Common myeloid progenitor, CD34-positive (primary cell): ENCODE results near the gene COX6B2.

Source experiments
- CTCF ChIA-PET: fragments of 350-600 bp; sonication (Branson Sonifier 250); formaldehyde crosslinking; loops from one replicate; lab custom pipeline; 2021; ENCODE audit warnings: antibody characterized with exemption; lab: Charles Lee
- POLR2A ChIA-PET: fragments of 350-600 bp; sonication (Branson Sonifier 250); formaldehyde crosslinking; loops from one replicate; lab custom pipeline; 2021; ENCODE audit warnings: antibody characterized with exemption; lab: Charles Lee
- DNase-seq, 3 donors: peaks; one replicate each; pipeline versions ENCODE4 v3.0.0 to v3.0.0-alpha.2; 2013
- H3K27ac ChIP-seq, 2 experiments: 1 replicate in 1 of 2; 2 replicates in 1 of 2; pipeline ENCODE4 v1.7.0; 2013; ENCODE audit warnings: inconsistent platforms in 2 of 2, low read length in 2 of 2, mild to moderate bottlenecking in 2 of 2, low read depth in 1 of 2, moderate library complexity in 1 of 2; ENCODE audit not compliant: severe bottlenecking in 2 of 2, insufficient read depth in 1 of 2, poor library complexity in 1 of 2
- H3K27me3 ChIP-seq, 5 experiments: replicated peaks in 2 of 5; 1 replicate in 3 of 5; 2 replicates in 2 of 5; pipeline versions ENCODE4 v1.6.1 to v1.7.0; 2013; ENCODE audit warnings: low read length in 4 of 5, mild to moderate bottlenecking in 2 of 5, moderate library complexity in 2 of 5, inconsistent platforms in 1 of 5; ENCODE audit not compliant: insufficient read depth in 5 of 5, control insufficient read depth in 4 of 5
- H3K36me3 ChIP-seq, 4 experiments: 1 replicate in 2 of 4; 2 replicates in 2 of 4; pipeline versions ENCODE4 v1.6.1 to v1.7.0; 2013; ENCODE audit warnings: low read length in 3 of 4, control low read depth in 1 of 4, mild to moderate bottlenecking in 1 of 4; ENCODE audit not compliant: control insufficient read depth in 4 of 4, insufficient read depth in 4 of 4
- H3K4me1 ChIP-seq, 4 experiments: 1 replicate in 3 of 4; 2 replicates in 1 of 4; pipeline versions ENCODE4 v1.6.1 to v1.7.1; 2013; ENCODE audit warnings: low read length in 3 of 4, mild to moderate bottlenecking in 3 of 4, control low read depth in 1 of 4, inconsistent platforms in 1 of 4, moderate library complexity in 1 of 4; ENCODE audit not compliant: control insufficient read depth in 4 of 4, insufficient read depth in 4 of 4; ENCODE audit errors: control extremely low read depth in 1 of 4
- H3K4me3 ChIP-seq, 7 experiments: 1 replicate in 4 of 7; 2 replicates in 3 of 7; pipeline versions ENCODE4 v1.5.1 to v1.7.0; 2013; ENCODE audit warnings: mild to moderate bottlenecking in 7 of 7, low read length in 6 of 7, moderate library complexity in 6 of 7, inconsistent platforms in 2 of 7, low read depth in 2 of 7, control low read depth in 1 of 7; ENCODE audit not compliant: insufficient read depth in 4 of 7, control insufficient read depth in 1 of 7; ENCODE audit errors: extremely low read depth in 1 of 7
- H3K9me3 ChIP-seq, 5 experiments: 1 replicate in 4 of 5; 2 replicates in 1 of 5; pipeline versions ENCODE4 v1.6.1 to v1.7.1; 2013; ENCODE audit warnings: low read length in 4 of 5, mild to moderate bottlenecking in 2 of 5, inconsistent platforms in 1 of 5, low read depth in 1 of 5, moderate library complexity in 1 of 5; ENCODE audit not compliant: control insufficient read depth in 4 of 5, insufficient read depth in 2 of 5; ENCODE audit errors: control extremely low read depth in 1 of 5
- WGBS: methylation state at CpG from one replicate; pipeline ENCODE4 v1.1.5; 2013; ENCODE audit not compliant: insufficient coverage; 5-methylcytosine and 5-hydroxymethylcytosine counted together

Gene COX6B2

DNA sequence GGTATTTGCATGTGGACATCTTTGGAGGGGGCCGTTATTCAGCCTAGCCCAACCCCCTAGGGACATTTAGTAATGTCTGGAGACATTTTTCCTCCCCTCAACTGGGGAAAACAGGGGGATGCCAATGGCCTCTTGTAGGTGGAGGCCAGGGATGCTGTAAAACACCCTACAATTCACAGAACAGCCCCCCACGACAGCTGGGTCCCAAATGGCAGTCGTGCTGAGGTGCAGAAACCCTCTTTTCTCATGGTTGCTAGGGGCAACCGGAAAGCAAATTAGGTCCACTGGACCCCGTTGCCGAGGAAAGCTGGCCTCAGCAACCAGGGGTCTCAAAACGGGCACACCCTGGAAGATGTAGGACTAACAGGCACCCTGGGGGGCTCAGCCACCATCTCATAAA is 44.0 kb downstream of the COX6B2 start:
- Histone ChIP-seq H3K27me3 (no peaks in the 10 kb centered on the region), H3K27ac (no peak overlapping the region), H3K4me1 (peaks cover 0 to 3% (median 0%) of the 10 kb centered on the region in 4 experiments), H3K4me3 (no peak overlapping the region), H3K36me3 (peaks cover 0 to 30% (median 8%) of the 10 kb centered on the region in 4 experiments), H3K9me3 (no peaks in the 10 kb centered on the region)
- 98% methylated on average over 6 of the region's 7 CpGs for WGBS
- CTCF ChIA-PET: interaction anchor here (1.3 to 1.9 kb wide), 2 partner anchors 9 to 11 kb away, joined by 3 to 7 read pairs; no protein-coding TSS in a partner anchor
- POLR2A ChIA-PET: no interaction called here
- DNase-seq: no peak

DNA sequence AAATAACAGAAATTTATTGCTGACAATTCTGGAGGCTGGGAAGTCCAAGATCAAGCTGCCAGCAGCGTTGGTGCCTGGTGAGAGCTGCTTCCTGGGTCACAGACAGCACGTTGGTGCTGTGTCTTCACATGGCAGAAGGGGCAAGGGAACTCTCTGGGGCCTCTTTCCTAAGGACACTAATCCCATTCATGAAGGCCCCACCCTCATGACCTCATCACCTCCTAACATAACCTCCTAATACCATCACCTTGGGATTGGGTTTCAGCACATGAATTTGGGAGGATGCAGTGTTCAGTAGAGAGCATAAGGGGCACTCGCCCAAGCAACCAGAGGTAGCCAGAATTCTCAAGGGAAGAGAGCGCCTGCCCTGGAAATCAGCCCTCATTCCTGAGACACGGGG is 45.1 kb downstream of the COX6B2 start:
- CTCF ChIA-PET: interaction anchor here (0.8 to 1.3 kb wide), 4 partner anchors 8 to 16 kb away, joined by 3 read pairs; partner anchors contain the start of gene TMEM150B
- Histone ChIP-seq H3K36me3 (peaks cover 0 to 28% (median 8%) of the 10 kb centered on the region in 4 experiments), H3K27ac (no peak overlapping the region), H3K4me3 (no peak overlapping the region), H3K4me1 (peaks cover 0 to 3% (median 0%) of the 10 kb centered on the region in 4 experiments), H3K9me3 (no peaks in the 10 kb centered on the region), H3K27me3 (no peaks in the 10 kb centered on the region)
- DNase-seq: no peak
- 95% methylated on average over 5 of the region's 5 CpGs for WGBS
- POLR2A ChIA-PET: no interaction called here

DNA sequence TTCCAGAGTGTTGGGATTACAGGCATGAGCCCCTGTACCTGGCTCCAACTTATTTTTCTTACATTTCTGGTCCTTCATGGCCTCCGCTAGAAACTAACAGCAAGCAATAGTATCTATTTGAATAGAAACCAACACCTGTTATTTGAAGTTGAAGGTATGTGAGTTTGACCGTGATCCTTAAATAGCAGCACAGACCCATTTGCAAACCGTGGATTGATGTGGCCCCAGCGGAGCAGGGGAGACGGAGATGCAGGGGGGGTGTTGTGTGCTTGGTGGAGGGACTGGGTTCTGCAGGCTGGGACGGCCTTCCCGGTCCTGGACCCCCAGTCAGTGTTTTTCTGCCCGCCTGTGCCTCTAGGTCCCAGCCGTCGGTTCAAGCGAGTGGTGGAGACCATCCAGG is 46.2 kb downstream of the COX6B2 start:
- no peaks in the 10 kb centered on the region for H3K27me3 ChIP-seq
- peaks cover 0 to 28% (median 8%) of the 10 kb centered on the region in 4 experiments for H3K36me3 ChIP-seq
- POLR2A ChIA-PET: no interaction called here
- WGBS: 90% methylated on average over 3 of the region's 11 CpGs
- no peak overlapping the region for H3K27ac ChIP-seq
- H3K9me3 ChIP-seq: no peaks in the 10 kb centered on the region
- no peak for DNase-seq
- peaks cover 0 to 3% (median 0%) of the 10 kb centered on the region in 4 experiments for H3K4me1 ChIP-seq
- no peak overlapping the region for H3K4me3 ChIP-seq
- CTCF ChIA-PET: no interaction called here

DNA sequence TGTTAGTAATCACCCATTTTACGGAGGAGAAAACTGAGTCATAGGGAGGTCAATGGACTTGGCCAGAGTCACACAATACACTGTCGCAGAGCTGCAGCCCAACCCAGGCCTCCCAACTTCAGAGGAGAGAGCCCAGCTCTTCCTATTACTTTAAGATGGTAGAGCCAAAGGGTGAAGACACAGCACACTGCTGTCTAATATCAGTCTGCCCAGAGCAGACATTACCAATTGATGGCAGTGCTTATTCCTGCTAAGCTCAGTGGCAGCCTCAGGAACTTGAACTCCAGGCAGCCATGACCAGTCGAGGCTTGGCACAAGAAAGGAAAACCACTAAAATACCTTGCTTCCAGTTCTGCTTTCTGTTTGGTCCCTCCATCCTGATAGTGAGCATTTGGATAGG is 47.8 kb downstream of the COX6B2 start:
- Histone ChIP-seq H3K4me1 (peaks cover 0 to 13% (median 7%) of the 10 kb centered on the region in 4 experiments), H3K4me3 (no peak overlapping the region), H3K9me3 (no peaks in the 10 kb centered on the region), H3K27ac (no peak overlapping the region), H3K36me3 (peaks cover 0 to 24% (median 8%) of the 10 kb centered on the region in 4 experiments), H3K27me3 (no peaks in the 10 kb centered on the region)
- CTCF ChIA-PET: interaction anchor here (0.9 to 1.2 kb wide), 3 partner anchors 12 to 78 kb away, joined by 3 to 4 read pairs (median 4); partner anchors contain the start of gene TMEM238
- POLR2A ChIA-PET: no interaction called here
- DNase-seq: no peak
- 100% methylated on average over 2 of the region's 3 CpGs for WGBS

GRCh38 chr19:55305983-55306562 is 48.4 kb downstream of the COX6B2 start:
- DNase-seq: no peak
- ChIA-PET POLR2A (no interaction called here), CTCF (interaction anchor here (0.9 to 1.2 kb wide), 3 partner anchors 12 to 78 kb away, joined by 3 to 4 read pairs (median 4); partner anchors contain the start of gene TMEM238)
- H3K4me1 ChIP-seq: peaks cover 0 to 18% (median 11%) of the 10 kb centered on the region in 4 experiments
- peaks cover 0 to 24% (median 8%) of the 10 kb centered on the region in 4 experiments for H3K36me3 ChIP-seq
- H3K4me3 ChIP-seq: no peak overlapping the region
- H3K9me3 ChIP-seq: no peaks in the 10 kb centered on the region
- no peaks in the 10 kb centered on the region for H3K27me3 ChIP-seq
- 94% methylated on average over 17 of the region's 17 CpGs for WGBS
- H3K27ac ChIP-seq: no peak overlapping the region

GRCh38 chr19:55305491-55305890 is 49.0 kb downstream of the COX6B2 start:
- H3K4me1 ChIP-seq: peaks cover 0 to 18% (median 11%) of the 10 kb centered on the region in 4 experiments
- H3K27me3 ChIP-seq: no peaks in the 10 kb centered on the region
- H3K9me3 ChIP-seq: no peaks in the 10 kb centered on the region
- WGBS: 83% methylated on average over 8 of the region's 9 CpGs
- DNase-seq: peak in 2 of 3 donors; percentile 66 to 72
- ChIA-PET CTCF (interaction anchor here (1.1 to 1.2 kb wide), 2 partner anchors 13 to 79 kb away, joined by 4 read pairs; partner anchors contain the start of gene TMEM238), POLR2A (no interaction called here)
- no peak overlapping the region for H3K4me3 ChIP-seq
- H3K36me3 ChIP-seq: peaks cover 0 to 24% (median 8%) of the 10 kb centered on the region in 4 experiments
- no peak overlapping the region for H3K27ac ChIP-seq

GRCh38 chr19:55304980-55305379 is 49.5 kb downstream of the COX6B2 start:
- Histone ChIP-seq H3K36me3 (peaks cover 0 to 21% (median 8%) of the 10 kb centered on the region in 4 experiments), H3K9me3 (no peaks in the 10 kb centered on the region), H3K4me3 (no peak overlapping the region), H3K27ac (no peak overlapping the region), H3K4me1 (peaks cover 0 to 18% (median 11%) of the 10 kb centered on the region in 4 experiments), H3K27me3 (no peaks in the 10 kb centered on the region)
- no peak for DNase-seq
- WGBS: 94% methylated on average over 10 of the region's 14 CpGs
- ChIA-PET POLR2A (no interaction called here), CTCF (no interaction called here)
